ENCODE results near the gene SYNM.

DNA sequence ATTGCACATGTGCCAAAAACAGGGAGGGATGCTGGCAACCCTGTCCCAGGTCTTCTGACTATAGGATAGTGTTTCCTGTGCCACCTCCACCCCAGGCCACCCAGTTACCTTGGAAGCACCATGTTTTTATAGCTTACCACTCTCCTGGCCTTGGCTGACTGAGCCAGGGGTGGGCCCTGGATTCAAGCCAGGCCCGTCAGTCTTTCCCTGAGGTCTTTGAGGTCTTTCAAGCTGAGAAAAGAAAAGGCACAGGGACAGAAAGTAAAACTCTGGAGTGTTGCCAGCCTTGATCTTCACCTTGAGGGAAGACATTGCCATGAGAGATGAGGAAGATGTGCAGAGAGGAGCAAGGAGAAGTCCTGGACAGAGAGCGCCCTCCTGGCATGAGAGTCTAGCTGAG is 46.3 kb downstream of the SYNM start:
- no peak for TF ChIP-seq POLR2AphosphoS5 (IDR thresholded peaks at IDR 0.05; ENCODE audit: low read depth)
- TF ChIP-seq, protein P1, sequence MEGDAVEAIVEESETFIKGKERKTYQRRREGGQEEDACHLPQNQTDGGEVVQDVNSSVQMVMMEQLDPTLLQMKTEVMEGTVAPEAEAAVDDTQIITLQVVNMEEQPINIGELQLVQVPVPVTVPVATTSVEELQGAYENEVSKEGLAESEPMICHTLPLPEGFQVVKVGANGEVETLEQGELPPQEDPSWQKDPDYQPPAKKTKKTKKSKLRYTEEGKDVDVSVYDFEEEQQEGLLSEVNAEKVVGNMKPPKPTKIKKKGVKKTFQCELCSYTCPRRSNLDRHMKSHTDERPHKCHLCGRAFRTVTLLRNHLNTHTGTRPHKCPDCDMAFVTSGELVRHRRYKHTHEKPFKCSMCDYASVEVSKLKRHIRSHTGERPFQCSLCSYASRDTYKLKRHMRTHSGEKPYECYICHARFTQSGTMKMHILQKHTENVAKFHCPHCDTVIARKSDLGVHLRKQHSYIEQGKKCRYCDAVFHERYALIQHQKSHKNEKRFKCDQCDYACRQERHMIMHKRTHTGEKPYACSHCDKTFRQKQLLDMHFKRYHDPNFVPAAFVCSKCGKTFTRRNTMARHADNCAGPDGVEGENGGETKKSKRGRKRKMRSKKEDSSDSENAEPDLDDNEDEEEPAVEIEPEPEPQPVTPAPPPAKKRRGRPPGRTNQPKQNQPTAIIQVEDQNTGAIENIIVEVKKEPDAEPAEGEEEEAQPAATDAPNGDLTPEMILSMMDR (conservative IDR thresholded peaks at IDR 0.05; ENCODE audit: low read depth in 2 of 2): no peak
- no peak for TF ChIP-seq CREB1 (CRISPR knock-in tag; IDR thresholded peaks at IDR 0.05; ENCODE audit: low read depth)
- TF ChIP-seq, protein P2, sequence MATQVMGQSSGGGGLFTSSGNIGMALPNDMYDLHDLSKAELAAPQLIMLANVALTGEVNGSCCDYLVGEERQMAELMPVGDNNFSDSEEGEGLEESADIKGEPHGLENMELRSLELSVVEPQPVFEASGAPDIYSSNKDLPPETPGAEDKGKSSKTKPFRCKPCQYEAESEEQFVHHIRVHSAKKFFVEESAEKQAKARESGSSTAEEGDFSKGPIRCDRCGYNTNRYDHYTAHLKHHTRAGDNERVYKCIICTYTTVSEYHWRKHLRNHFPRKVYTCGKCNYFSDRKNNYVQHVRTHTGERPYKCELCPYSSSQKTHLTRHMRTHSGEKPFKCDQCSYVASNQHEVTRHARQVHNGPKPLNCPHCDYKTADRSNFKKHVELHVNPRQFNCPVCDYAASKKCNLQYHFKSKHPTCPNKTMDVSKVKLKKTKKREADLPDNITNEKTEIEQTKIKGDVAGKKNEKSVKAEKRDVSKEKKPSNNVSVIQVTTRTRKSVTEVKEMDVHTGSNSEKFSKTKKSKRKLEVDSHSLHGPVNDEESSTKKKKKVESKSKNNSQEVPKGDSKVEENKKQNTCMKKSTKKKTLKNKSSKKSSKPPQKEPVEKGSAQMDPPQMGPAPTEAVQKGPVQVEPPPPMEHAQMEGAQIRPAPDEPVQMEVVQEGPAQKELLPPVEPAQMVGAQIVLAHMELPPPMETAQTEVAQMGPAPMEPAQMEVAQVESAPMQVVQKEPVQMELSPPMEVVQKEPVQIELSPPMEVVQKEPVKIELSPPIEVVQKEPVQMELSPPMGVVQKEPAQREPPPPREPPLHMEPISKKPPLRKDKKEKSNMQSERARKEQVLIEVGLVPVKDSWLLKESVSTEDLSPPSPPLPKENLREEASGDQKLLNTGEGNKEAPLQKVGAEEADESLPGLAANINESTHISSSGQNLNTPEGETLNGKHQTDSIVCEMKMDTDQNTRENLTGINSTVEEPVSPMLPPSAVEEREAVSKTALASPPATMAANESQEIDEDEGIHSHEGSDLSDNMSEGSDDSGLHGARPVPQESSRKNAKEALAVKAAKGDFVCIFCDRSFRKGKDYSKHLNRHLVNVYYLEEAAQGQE (IDR thresholded peaks at IDR 0.05; ENCODE audit: unreplicated experiment): no peak
- no peak for TF ChIP-seq ZNF114 (CRISPR knock-in tag; IDR thresholded peaks at IDR 0.05)
- no peak for TF ChIP-seq EZH2 (IDR thresholded peaks at IDR 0.05; ENCODE audit: low read depth, unreplicated experiment)
- TF ChIP-seq ZNF331 (CRISPR knock-in tag; IDR thresholded peaks at IDR 0.05; ENCODE audit: low read depth): no peak
- no peak for TF ChIP-seq EZH2phosphoT487 (IDR thresholded peaks at IDR 0.05; ENCODE audit: unreplicated experiment)
